Bronchial epithelial cell (primary cell): ENCODE results near the gene CDH9. TPM values are rescaled to one million over a fixed set of nuclear protein-coding genes. Genes with fewer than 3 reads are reported as not detected.

Experiments
- DNase-seq: peaks from one replicate; pipeline ENCODE4 v3.0.0-alpha.2; 2010; ENCODE audit warnings: low read depth
- FAIRE-seq: peaks from 2 replicates; lab custom pipeline; 2011; peaks lifted over from hg19 to GRCh38; lab: Jason Lieb, UNC
- H3K27me3 ChIP-seq: 2 replicates; pipeline ENCODE4 v1.5.1; 2011; ENCODE audit warnings: low read length; ENCODE audit not compliant: control insufficient read depth, insufficient read depth
- H3K36me3 ChIP-seq: 2 replicates; pipeline ENCODE4 v1.5.1; 2011; ENCODE audit warnings: low read length; ENCODE audit not compliant: control insufficient read depth, insufficient read depth
- H3K4me3 ChIP-seq: 2 replicates; pipeline ENCODE4 v1.5.1; 2011; ENCODE audit warnings: mild to moderate bottlenecking, low read depth, low read length, control low read depth
- CTCF ChIP-seq: IDR thresholded peaks from 2 replicates; pipeline ENCODE4 v1.5.1; 2011; ENCODE audit warnings: mild to moderate bottlenecking, moderate library complexity, low read length, control low read depth, inconsistent platforms; ENCODE audit not compliant: insufficient read depth, severe bottlenecking
- total RNA-seq: library from RNA; depleted of rRNA; stranded (reverse); fragments of >200 nt; gene quantifications from 2 replicates; pipeline ENCODE4 v1.2.1, GENCODE V29; 2014

CDH9 gene
- total RNA-seq, 1 donor from 2014 or later, result not detected

- FAIRE-seq (no peak), DNase-seq (peak; percentile 28)
- Histone ChIP-seq H3K4me3 (no peak overlapping the region), H3K36me3 (no peaks in the 10 kb centered on the region), H3K27me3 (no peaks in the 10 kb centered on the region)
- peak; percentile 21 for TF ChIP-seq CTCF
Measured at GRCh38 chr5:27020973-27021372, 17.4 kb downstream of the CDH9 start.

- no peaks in the 10 kb centered on the region for H3K27me3 ChIP-seq
- no peak for TF ChIP-seq CTCF
- FAIRE-seq (no peak), DNase-seq (peak; percentile 85)
- H3K4me3 ChIP-seq, result no peak overlapping the region
- no peaks in the 10 kb centered on the region for H3K36me3 ChIP-seq
Measured at GRCh38 chr5:27015758-27016157, 22.6 kb downstream of the CDH9 start.

GRCh38 chr5:27011274-27011673 is 27.1 kb downstream of the CDH9 start:
- TF ChIP-seq CTCF, result no peak
- no peak for FAIRE-seq
- no peaks in the 10 kb centered on the region for H3K27me3 ChIP-seq

GRCh38 chr5:27010646-27011045 is 27.7 kb downstream of the CDH9 start:
- no peak for FAIRE-seq
- Histone ChIP-seq H3K4me3 (no peak overlapping the region), H3K27me3 (no peaks in the 10 kb centered on the region), H3K36me3 (no peaks in the 10 kb centered on the region)
- no peak for DNase-seq
- TF ChIP-seq CTCF, result no peak

More at GRCh38 chr5:27011274-27011673, 27.1 kb downstream of the CDH9 start:
- no peak for DNase-seq
- Histone ChIP-seq H3K36me3 (no peaks in the 10 kb centered on the region), H3K4me3 (no peak overlapping the region)

GRCh38 chr5:27009540-27009915 is 28.9 kb downstream of the CDH9 start:
- H3K36me3 ChIP-seq, result no peaks in the 10 kb centered on the region
- H3K27me3 ChIP-seq, result no peaks in the 10 kb centered on the region
- no peak overlapping the region for H3K4me3 ChIP-seq
- FAIRE-seq (no peak), DNase-seq (no peak)
- no peak for TF ChIP-seq CTCF
